GM18502 (cell line): ENCODE data around the gene ANO2.

Source experiments
- ATAC-seq: cut with Tn5 transposase; IDR thresholded peaks from one replicate; pipeline ENCODE4 v1.9.1; 2021; ENCODE audit warnings: mild to moderate bottlenecking; ENCODE audit not compliant: unreplicated experiment, poor library complexity

Gene ANO2

GRCh38 chr12:5921966-5922899 is 22.8 kb downstream of the ANO2 start:
- ATAC-seq, result no peak

GRCh38 chr12:5921027-5921909 is 23.8 kb downstream of the ANO2 start:
- ATAC-seq, result no peak

- no peak for ATAC-seq
Measured at GRCh38 chr12:5916785-5917290, 28.2 kb downstream of the ANO2 start.

- no peak for ATAC-seq
Measured at GRCh38 chr12:5915511-5915910, 29.5 kb downstream of the ANO2 start.

- ATAC-seq, result no peak
Measured at GRCh38 chr12:5914387-5915149, 30.5 kb downstream of the ANO2 start.

- ATAC-seq, result no peak
Measured at GRCh38 chr12:5913387-5913786, 31.7 kb downstream of the ANO2 start.

- ATAC-seq, result no peak
Measured at GRCh38 chr12:5912437-5913334, 32.4 kb downstream of the ANO2 start.

GRCh38 chr12:5912011-5912410 is 33.0 kb downstream of the ANO2 start:
- no peak for ATAC-seq

GRCh38 chr12:5910790-5911548 is 34.1 kb downstream of the ANO2 start:
- ATAC-seq, result no peak

GRCh38 chr12:5909560-5909959 is 35.5 kb downstream of the ANO2 start:
- no peak for ATAC-seq

- ATAC-seq, result no peak
Measured at GRCh38 chr12:5908251-5908650, 36.8 kb downstream of the ANO2 start.

- ATAC-seq, result no peak
Measured at GRCh38 chr12:5907807-5908206, 37.3 kb downstream of the ANO2 start.

GRCh38 chr12:5905757-5906156 is 39.3 kb downstream of the ANO2 start:
- ATAC-seq, result no peak

GRCh38 chr12:5904969-5905368 is 40.1 kb downstream of the ANO2 start:
- no peak for ATAC-seq

- ATAC-seq, result no peak
Measured at GRCh38 chr12:5904441-5904840, 40.6 kb downstream of the ANO2 start.

- no peak for ATAC-seq
Measured at GRCh38 chr12:5902736-5903135, 42.3 kb downstream of the ANO2 start.

- no peak for ATAC-seq
Measured at GRCh38 chr12:5901416-5901815, 43.6 kb downstream of the ANO2 start.

- no peak for ATAC-seq
Measured at GRCh38 chr12:5900533-5901205, 44.4 kb downstream of the ANO2 start.
